Measurements from ENCODE around the gene FAM174C.
A peak's percentile ranks its signal among the peaks of the same experiment; 100 is the strongest.

Gene FAM174C

GRCh38 chr19:1286487-1287353 is 11.4 kb downstream of the FAM174C start:
- no peak overlapping the region for H3K27ac ChIP-seq (ENCODE audit: low read depth, low read length)
- H3K4me3 ChIP-seq (ENCODE audit: low read depth, low read length), result peak overlapping the region; percentile 55
- no peaks in the 10 kb centered on the region for H3K36me3 ChIP-seq (ENCODE audit: control insufficient read depth, insufficient read depth, low read length)
- no peaks in the 10 kb centered on the region for H3K9me3 ChIP-seq (ENCODE audit: control insufficient read depth, insufficient read depth, low read depth, low read length)
- H3K9ac ChIP-seq (ENCODE audit: low read length), result no peak overlapping the region
- H3K4me1 ChIP-seq (ENCODE audit: control insufficient read depth, insufficient read depth, low read length), result peaks cover 18% of the 10 kb centered on the region; the same call in 1 of the 2 replicates
- peaks cover 47% of the 10 kb centered on the region for H3K27me3 ChIP-seq (ENCODE audit: control insufficient read depth, insufficient read depth, low read length)

GRCh38 chr19:1287354-1288225 is 12.3 kb downstream of the FAM174C start:
- peak overlapping the region; percentile 38 for H3K9ac ChIP-seq (ENCODE audit: low read length)
- peak overlapping the region; percentile 55 for H3K4me3 ChIP-seq (ENCODE audit: low read depth, low read length)
- no peaks in the 10 kb centered on the region for H3K36me3 ChIP-seq (ENCODE audit: control insufficient read depth, insufficient read depth, low read length)
- H3K9me3 ChIP-seq (ENCODE audit: control insufficient read depth, insufficient read depth, low read depth, low read length), result no peaks in the 10 kb centered on the region
- peaks cover 18% of the 10 kb centered on the region; the same call in 1 of the 2 replicates for H3K4me1 ChIP-seq (ENCODE audit: control insufficient read depth, insufficient read depth, low read length)
- peaks cover 50% of the 10 kb centered on the region for H3K27me3 ChIP-seq (ENCODE audit: control insufficient read depth, insufficient read depth, low read length)
- H3K27ac ChIP-seq (ENCODE audit: low read depth, low read length), result no peak overlapping the region

- Histone ChIP-seq H3K4me1 (ENCODE audit: control insufficient read depth, insufficient read depth, low read length) (peaks cover 15% of the 10 kb centered on the region; the same call in 1 of the 2 replicates), H3K9me3 (ENCODE audit: control insufficient read depth, insufficient read depth, low read depth, low read length) (no peaks in the 10 kb centered on the region), H3K27ac (ENCODE audit: low read depth, low read length) (no peak overlapping the region), H3K9ac (ENCODE audit: low read length) (no peak overlapping the region), H3K27me3 (ENCODE audit: control insufficient read depth, insufficient read depth, low read length) (peaks cover 51% of the 10 kb centered on the region), H3K4me3 (ENCODE audit: low read depth, low read length) (no peak overlapping the region), H3K36me3 (ENCODE audit: control insufficient read depth, insufficient read depth, low read length) (no peaks in the 10 kb centered on the region)
Measured at GRCh38 chr19:1288226-1288612, 12.9 kb downstream of the FAM174C start.

GRCh38 chr19:1288833-1289685 is 13.7 kb downstream of the FAM174C start:
- H3K27me3 ChIP-seq (ENCODE audit: control insufficient read depth, insufficient read depth, low read length), result peaks cover 51% of the 10 kb centered on the region
- H3K36me3 ChIP-seq (ENCODE audit: control insufficient read depth, insufficient read depth, low read length), result no peaks in the 10 kb centered on the region
- peaks cover 8% of the 10 kb centered on the region; the same call in 1 of the 2 replicates for H3K4me1 ChIP-seq (ENCODE audit: control insufficient read depth, insufficient read depth, low read length)
- no peak overlapping the region for H3K27ac ChIP-seq (ENCODE audit: low read depth, low read length)
- H3K9ac ChIP-seq (ENCODE audit: low read length), result no peak overlapping the region
- no peak overlapping the region for H3K4me3 ChIP-seq (ENCODE audit: low read depth, low read length)
- H3K9me3 ChIP-seq (ENCODE audit: control insufficient read depth, insufficient read depth, low read depth, low read length), result no peaks in the 10 kb centered on the region

GRCh38 chr19:1289686-1290025 is 14.3 kb downstream of the FAM174C start:
- peaks cover 8% of the 10 kb centered on the region; the same call in 1 of the 2 replicates for H3K4me1 ChIP-seq (ENCODE audit: control insufficient read depth, insufficient read depth, low read length)
- no peak overlapping the region for H3K9ac ChIP-seq (ENCODE audit: low read length)
- H3K36me3 ChIP-seq (ENCODE audit: control insufficient read depth, insufficient read depth, low read length), result no peaks in the 10 kb centered on the region
- no peak overlapping the region for H3K27ac ChIP-seq (ENCODE audit: low read depth, low read length)
- no peaks in the 10 kb centered on the region for H3K9me3 ChIP-seq (ENCODE audit: control insufficient read depth, insufficient read depth, low read depth, low read length)
- peaks cover 51% of the 10 kb centered on the region for H3K27me3 ChIP-seq (ENCODE audit: control insufficient read depth, insufficient read depth, low read length)
- H3K4me3 ChIP-seq (ENCODE audit: low read depth, low read length), result no peak overlapping the region

- no peak overlapping the region for H3K27ac ChIP-seq (ENCODE audit: low read depth, low read length)
- peaks cover 51% of the 10 kb centered on the region for H3K27me3 ChIP-seq (ENCODE audit: control insufficient read depth, insufficient read depth, low read length)
- peaks cover 12% of the 10 kb centered on the region for H3K4me1 ChIP-seq (ENCODE audit: control insufficient read depth, insufficient read depth, low read length)
- no peak overlapping the region for H3K4me3 ChIP-seq (ENCODE audit: low read depth, low read length)
- H3K9ac ChIP-seq (ENCODE audit: low read length), result no peak overlapping the region
- H3K36me3 ChIP-seq (ENCODE audit: control insufficient read depth, insufficient read depth, low read length), result no peaks in the 10 kb centered on the region
- no peaks in the 10 kb centered on the region for H3K9me3 ChIP-seq (ENCODE audit: control insufficient read depth, insufficient read depth, low read depth, low read length)
Measured at GRCh38 chr19:1290196-1290702, 14.9 kb downstream of the FAM174C start.

GRCh38 chr19:1290703-1291651 is 15.6 kb downstream of the FAM174C start:
- Histone ChIP-seq H3K27me3 (ENCODE audit: control insufficient read depth, insufficient read depth, low read length) (peaks cover 52% of the 10 kb centered on the region; the same call in 1 of the 2 replicates), H3K27ac (ENCODE audit: low read depth, low read length) (no peak overlapping the region), H3K9me3 (ENCODE audit: control insufficient read depth, insufficient read depth, low read depth, low read length) (no peaks in the 10 kb centered on the region), H3K36me3 (ENCODE audit: control insufficient read depth, insufficient read depth, low read length) (no peaks in the 10 kb centered on the region), H3K4me1 (ENCODE audit: control insufficient read depth, insufficient read depth, low read length) (peaks cover 12% of the 10 kb centered on the region), H3K4me3 (ENCODE audit: low read depth, low read length) (no peak overlapping the region), H3K9ac (ENCODE audit: low read length) (no peak overlapping the region)

- Histone ChIP-seq H3K27me3 (ENCODE audit: control insufficient read depth, insufficient read depth, low read length) (peaks cover 46% of the 10 kb centered on the region; the same call in 1 of the 2 replicates), H3K27ac (ENCODE audit: low read depth, low read length) (no peak overlapping the region), H3K36me3 (ENCODE audit: control insufficient read depth, insufficient read depth, low read length) (no peaks in the 10 kb centered on the region), H3K9me3 (ENCODE audit: control insufficient read depth, insufficient read depth, low read depth, low read length) (no peaks in the 10 kb centered on the region), H3K4me1 (ENCODE audit: control insufficient read depth, insufficient read depth, low read length) (peaks cover 7% of the 10 kb centered on the region), H3K9ac (ENCODE audit: low read length) (no peak overlapping the region), H3K4me3 (ENCODE audit: low read depth, low read length) (no peak overlapping the region)
Measured at GRCh38 chr19:1291761-1292418, 16.6 kb downstream of the FAM174C start.

- Histone ChIP-seq H3K9me3 (ENCODE audit: control insufficient read depth, insufficient read depth, low read depth, low read length) (no peaks in the 10 kb centered on the region), H3K36me3 (ENCODE audit: control insufficient read depth, insufficient read depth, low read length) (no peaks in the 10 kb centered on the region), H3K27ac (ENCODE audit: low read depth, low read length) (no peak overlapping the region), H3K4me3 (ENCODE audit: low read depth, low read length) (no peak overlapping the region), H3K9ac (ENCODE audit: low read length) (no peak overlapping the region), H3K27me3 (ENCODE audit: control insufficient read depth, insufficient read depth, low read length) (peaks cover 40% of the 10 kb centered on the region; the same call in 1 of the 2 replicates), H3K4me1 (ENCODE audit: control insufficient read depth, insufficient read depth, low read length) (peaks cover 3% of the 10 kb centered on the region)
Measured at GRCh38 chr19:1292419-1293151, 17.3 kb downstream of the FAM174C start.

All from HUES6 (cell line).